HG03175 (cell line): ENCODE data around the gene YY1AP1.
"Not testable (repeated sequence)": the region's sequence is repeated elsewhere in the genome, so short reads cannot be mapped to it uniquely, and the experiment has no call there.

ENCODE experiments used
- ATAC-seq: cut with Tn5 transposase; IDR thresholded peaks from one replicate; pipeline ENCODE4 v1.9.1; 2021; ENCODE audit warnings: mild to moderate bottlenecking, moderate library complexity; ENCODE audit not compliant: unreplicated experiment

YY1AP1 gene

GRCh38 chr1:155688324-155689080 is at the start of gene YY1AP1:
Gene YY1AP1, minus strand, starts transcription at chr1:155688774. Its CDS starts 8,338 bp downstream, at chr1:155680436.
- ATAC-seq = peak; percentile 77

DNA sequence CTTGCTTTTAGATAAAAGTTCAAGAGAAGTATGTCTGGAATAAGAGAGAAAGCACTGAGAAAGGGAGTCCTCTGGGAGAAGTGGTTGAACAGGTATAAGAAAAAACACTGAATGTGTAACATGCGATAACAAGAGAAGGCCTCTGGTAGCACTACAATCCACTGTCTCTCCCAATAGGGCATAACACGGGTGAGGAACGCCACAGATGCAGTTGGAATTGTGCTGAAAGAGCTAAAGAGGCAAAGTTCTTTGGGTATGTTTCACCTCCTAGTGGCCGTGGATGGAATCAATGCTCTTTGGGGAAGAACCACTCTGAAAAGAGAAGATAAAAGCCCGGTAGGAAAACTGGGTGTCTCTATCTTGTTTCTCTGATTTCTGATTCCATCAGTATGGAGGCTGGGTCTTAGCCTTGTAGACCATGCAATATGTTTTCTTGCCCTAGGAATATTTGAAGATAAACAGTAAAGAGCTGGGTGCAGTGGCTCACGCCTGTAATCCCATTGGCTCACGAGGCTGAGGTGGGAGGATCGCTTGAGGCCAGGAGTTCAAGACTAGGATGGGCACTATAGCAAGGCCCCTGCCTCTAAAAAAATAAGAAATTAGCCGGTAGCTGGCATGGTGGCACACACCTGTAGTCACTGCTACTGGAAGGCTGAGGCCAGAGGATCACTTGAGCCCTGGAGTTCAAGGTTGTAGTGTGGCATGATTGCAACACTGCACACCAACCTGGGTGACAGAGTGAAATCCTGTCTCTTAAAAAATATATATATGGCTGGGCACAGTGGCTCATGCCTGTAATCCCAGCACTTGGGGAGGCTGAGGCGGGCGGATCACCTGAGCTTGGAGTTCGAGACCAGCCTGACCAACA is 40.7 kb upstream of the YY1AP1 start:
- ATAC-seq = no peak

DNA sequence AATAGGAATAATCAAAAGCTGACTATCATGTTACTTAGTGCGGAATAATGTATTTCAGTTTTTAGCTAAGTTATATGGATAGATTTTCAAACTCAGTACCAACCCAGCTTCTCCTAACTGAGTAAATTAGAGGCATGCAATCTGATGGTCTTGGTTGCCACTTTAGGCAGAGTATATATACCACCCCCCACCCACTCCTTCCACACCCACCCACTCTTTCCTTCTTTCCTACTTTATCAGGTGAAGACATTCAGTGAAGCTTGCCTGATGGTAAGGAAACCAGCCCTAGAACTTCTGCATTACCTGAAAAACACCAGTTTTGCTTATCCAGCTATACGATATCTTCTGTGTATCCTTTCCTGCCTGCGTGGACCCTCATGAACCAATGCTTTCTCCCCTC is 36.6 kb upstream of the YY1AP1 start:
- no peak for ATAC-seq

DNA sequence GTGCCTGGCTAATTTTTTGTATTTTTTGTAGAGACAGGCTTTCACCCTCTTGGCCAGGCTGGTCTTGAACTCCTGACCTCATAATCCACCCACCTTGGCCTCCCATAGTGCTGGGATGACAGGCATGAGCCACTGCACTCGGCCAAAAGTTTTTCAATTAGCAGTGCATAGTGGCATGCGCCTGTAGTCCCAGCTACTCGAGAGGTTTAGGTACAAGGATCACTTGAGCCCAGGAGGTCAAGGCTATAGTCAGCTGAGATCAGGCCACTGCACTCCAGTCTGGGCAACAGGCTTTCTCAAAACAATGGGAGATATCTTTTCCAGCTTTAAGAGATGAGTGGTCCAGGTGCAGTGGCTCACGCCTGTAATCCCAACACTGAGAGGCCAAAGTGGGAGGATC is 31.1 kb upstream of the YY1AP1 start:
- no peak for ATAC-seq

DNA sequence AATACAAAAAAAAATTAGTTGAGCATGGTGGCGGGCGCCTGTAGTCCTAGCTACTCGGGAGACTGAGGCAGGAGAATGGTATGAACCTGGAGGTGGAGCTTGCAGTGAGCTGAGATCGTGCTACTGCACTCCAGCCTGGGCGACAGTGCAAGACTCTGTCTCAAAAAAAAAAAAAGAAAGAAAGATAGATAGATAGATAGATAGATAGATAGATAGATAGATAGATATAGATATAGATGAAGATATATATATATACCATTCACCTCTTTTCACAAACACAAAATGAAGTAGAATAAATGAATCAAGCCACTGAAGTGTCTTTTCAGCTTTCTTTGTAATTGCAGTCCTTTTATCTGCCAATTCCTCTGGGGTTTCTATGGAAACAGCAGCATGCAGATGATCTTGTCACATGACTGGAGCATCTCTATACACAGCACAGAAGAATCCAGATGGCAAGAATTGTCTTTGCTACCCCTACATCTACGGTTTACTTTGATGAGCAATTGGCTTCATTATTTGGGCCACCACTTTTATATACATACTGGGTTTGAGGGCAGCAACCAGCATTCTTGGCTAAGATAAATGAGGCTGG is 30.0 kb upstream of the YY1AP1 start:
- not testable (repeated sequence) for ATAC-seq

GRCh38 chr1:155717041-155717440 is 28.5 kb upstream of the YY1AP1 start:
- no peak for ATAC-seq

GRCh38 chr1:155715777-155716176 is 27.2 kb upstream of the YY1AP1 start:
- ATAC-seq = no peak

DNA sequence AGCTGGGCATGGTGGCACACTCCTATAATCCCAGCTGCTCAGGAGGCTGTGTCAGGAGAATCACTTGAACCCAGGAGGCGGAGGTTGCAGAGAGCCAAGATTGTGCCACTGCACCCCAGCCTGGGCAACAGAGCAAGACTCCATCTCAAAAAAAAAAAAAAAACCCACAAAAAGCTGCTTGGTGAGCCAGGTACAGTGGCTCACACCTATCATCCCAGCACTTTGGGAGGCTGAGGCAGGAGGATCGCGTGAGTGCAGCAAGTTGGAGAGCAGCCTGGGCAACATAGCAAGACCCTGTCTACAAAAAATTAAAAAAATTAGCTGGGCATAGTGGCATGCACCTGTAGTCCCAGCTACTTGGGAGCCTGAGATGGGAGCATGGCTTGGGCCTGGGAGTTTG is 26.5 kb upstream of the YY1AP1 start:
- ATAC-seq = not testable (repeated sequence)

GRCh38 chr1:155713075-155713474 is 24.5 kb upstream of the YY1AP1 start:
- ATAC-seq = no peak

- not testable (repeated sequence) for ATAC-seq
Measured at GRCh38 chr1:155712636-155713035, 24.1 kb upstream of the YY1AP1 start.

GRCh38 chr1:155711457-155711856 is 22.9 kb upstream of the YY1AP1 start:
- not testable (repeated sequence) for ATAC-seq

GRCh38 chr1:155709391-155709790 is 20.8 kb upstream of the YY1AP1 start:
- no peak for ATAC-seq

DNA sequence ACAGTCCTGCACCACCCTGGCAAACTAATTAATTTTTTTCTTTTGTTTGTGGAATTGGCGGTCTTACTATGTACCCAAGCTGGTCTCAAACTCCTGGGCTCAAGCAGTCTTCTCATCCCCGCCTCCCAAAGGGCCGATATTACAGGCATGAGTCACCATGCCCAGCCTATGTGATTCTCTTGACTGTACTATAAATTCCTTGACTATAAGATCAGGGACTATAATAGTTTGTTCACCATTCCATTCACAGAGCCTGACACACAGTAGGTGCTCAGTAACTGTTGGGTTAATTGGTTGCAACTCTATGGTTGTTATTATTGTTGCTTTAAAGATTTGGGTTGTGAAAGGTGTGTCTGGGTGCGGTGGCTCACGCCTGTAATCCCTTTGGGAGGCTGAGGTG is 17.6 kb upstream of the YY1AP1 start:
- ATAC-seq = no peak

GRCh38 chr1:155704414-155704813 is 15.8 kb upstream of the YY1AP1 start:
- ATAC-seq = not testable (repeated sequence)

- ATAC-seq = no peak
Measured at GRCh38 chr1:155703216-155703615, 14.6 kb upstream of the YY1AP1 start.

- ATAC-seq = not testable (repeated sequence)
Measured at GRCh38 chr1:155701675-155702074, 13.1 kb upstream of the YY1AP1 start.

GRCh38 chr1:155699062-155699461 is 10.5 kb upstream of the YY1AP1 start:
- ATAC-seq = not testable (repeated sequence)

DNA sequence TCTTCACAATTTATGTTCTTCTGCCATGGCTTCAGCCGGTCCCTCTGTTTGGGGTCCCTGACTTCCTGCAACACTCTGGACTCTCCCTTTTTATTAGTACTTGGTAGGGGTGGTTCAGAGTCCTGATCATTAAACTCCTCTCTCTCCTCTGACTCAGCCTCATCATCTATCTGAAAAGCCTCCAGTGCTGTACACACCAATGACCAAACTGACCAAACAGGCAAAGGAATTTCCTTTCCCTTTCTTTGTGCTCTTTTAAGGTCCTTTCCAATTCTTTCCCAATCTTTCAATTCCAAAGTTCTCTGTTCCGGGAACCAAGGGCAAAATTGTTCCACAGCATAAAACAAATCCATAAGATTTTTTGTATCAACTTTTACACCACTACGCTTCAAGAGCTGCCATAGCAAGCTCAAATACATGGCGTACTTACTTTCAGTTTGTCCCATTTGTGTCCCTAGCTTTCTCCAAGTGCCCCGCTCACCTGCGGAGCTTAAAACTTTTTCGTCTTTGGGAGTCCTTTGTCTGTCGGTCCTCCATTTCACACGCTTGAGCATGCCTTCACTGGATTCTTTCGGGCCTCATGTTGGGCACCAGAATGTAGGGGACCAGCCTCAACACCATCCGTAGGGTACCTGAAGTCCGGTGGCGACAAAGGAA is 9.9 kb upstream of the YY1AP1 start:
- ATAC-seq = no peak

- ATAC-seq = not testable (repeated sequence)
Measured at GRCh38 chr1:155697616-155698015, 9.0 kb upstream of the YY1AP1 start.

- no peak for ATAC-seq
Measured at GRCh38 chr1:155697046-155697445, 8.5 kb upstream of the YY1AP1 start.

GRCh38 chr1:155696524-155696923 is 8.0 kb upstream of the YY1AP1 start:
- no peak for ATAC-seq
